Midbrain (tissue), 1 donor: Measurements from ENCODE around the gene CAMK1D.
"Not testable (repeated sequence)": the region's sequence is repeated elsewhere in the genome, so short reads cannot be mapped to it uniquely, and the experiment has no call there.

Experiments
- DNase-seq: peaks from one replicate; lab custom pipeline; 2025; lab: John Stamatoyannopoulos, UW

CAMK1D gene

GRCh38 chr10:12348870-12349628, at the start of gene CAMK1D:
CAMK1D (plus strand) TSS chr10:12349547.
- DNase-seq = peak; percentile 75

DNA sequence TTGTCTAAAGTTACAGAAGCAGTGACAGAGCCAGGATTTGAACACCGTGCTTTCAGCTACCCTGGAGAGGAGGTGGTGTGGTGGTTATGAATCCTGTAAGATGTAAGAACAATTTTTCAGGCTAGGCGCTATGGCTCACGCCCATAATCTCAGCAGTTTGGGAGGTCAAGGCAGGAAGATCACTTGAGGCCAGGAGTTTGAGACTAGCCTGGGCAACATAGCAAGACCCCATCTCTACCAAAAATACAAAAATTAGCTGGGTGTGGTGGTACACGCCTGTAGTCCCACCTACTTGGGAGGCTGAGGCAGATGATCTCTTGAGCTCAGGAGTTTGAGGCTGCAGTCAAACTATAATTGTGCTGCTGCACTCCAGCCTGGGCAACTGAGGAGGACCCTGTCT, 48.3 kb upstream of the CAMK1D start:
- not testable (repeated sequence) for DNase-seq

DNA sequence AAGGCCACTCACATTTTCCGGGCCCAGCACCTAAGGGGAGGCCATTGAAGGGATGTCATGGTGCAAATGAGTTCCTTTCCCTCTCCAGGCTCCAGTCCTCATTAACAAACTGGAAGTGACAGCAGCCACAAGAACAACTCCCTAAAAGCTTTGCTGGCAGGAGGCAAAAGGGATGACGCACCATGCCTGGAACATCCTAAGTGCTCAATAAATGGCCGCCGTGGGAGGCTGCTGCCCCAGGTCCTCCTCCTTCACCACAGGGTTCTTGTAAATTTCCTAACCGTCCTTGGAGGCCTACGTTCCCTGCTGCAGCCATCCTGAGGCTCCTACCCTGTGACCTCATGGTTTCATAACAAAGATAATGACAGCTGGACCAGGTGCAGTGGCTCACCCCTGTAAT, 41.3 kb upstream of the CAMK1D start:
- no peak for DNase-seq

DNA sequence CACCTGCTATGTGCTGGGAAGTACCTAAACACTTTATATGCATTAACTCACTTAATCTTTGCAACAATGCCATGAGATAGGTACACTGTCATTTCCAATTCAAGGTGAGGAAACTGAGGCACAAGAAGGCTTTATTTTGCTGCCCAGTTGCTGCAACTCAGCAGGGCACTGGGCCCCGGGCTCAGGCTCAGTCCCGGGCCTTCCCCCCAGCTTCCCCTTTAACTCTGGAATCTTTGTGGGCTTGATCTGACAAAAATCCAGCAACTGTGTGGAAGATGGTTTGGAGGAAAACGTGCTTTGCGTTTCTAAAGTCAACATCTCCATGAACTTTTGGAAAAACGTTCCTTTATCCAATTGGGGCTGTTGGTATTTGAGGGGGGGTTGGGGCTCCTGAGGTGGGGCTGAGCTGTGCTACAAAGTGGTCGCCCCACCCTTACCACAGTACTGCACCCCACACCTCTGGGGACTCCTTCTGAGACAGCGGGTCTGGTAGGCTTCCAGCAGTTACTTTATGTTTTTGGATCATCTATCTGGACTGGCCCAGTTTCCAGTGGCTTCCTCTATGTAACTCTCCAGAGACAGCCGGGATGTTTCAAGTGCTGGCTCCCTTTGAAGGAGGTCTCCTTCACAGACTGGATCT, 40.5 kb upstream of the CAMK1D start:
- DNase-seq = no peak

- not testable (repeated sequence) for DNase-seq
Observed at GRCh38 chr10:12309783-12310182, 39.6 kb upstream of the CAMK1D start.

- DNase-seq = no peak
Observed at GRCh38 chr10:12314836-12315235, 34.5 kb upstream of the CAMK1D start.

DNA sequence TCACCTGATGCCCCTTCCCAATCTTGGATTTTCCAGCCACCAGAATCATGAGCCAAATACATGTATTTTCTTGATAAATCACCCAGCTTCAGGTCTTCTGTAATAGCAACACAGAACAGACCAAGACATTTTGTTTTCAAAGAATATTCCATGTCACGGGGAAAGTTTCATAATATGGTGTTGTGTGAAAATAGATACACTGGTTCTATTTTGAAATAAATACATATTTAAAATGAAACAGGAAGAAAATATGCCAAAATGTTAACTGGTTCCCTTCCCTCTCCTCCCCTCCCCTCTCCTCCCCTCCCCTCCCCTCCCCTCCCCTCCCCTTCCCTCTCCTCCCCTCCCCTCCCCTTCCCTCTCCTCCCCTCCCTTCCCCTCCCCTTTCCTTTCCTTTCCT, 30.3 kb upstream of the CAMK1D start:
- no peak for DNase-seq

GRCh38 chr10:12320892-12321291, 28.5 kb upstream of the CAMK1D start:
- DNase-seq = no peak

GRCh38 chr10:12321641-12322040, 27.7 kb upstream of the CAMK1D start:
- DNase-seq = no peak

- no peak for DNase-seq
Observed at GRCh38 chr10:12322583-12323131, 26.7 kb upstream of the CAMK1D start.

GRCh38 chr10:12324530-12324929, 24.8 kb upstream of the CAMK1D start:
- DNase-seq = no peak

DNA sequence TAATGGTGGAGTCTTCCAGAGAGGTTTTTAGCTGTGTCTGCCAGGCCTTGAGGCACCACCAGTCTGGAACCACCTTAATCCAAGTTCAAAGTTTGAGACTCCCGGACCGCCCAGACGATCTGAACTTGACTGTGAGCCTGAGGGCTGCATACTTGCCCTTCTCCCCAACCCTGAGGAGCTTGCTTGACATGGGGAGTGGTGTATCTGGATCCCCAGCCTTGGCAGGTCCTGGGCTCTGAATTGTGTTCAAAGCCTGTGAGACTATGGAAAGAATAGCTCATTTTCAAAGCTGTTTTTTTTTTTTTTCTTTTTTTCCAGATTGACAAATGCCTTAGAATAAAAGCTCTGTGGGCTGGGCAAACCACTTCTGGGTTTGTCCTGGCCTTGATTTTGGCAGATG, 22.3 kb upstream of the CAMK1D start:
- DNase-seq = no peak

- DNase-seq = no peak
Observed at GRCh38 chr10:12327476-12327875, 21.9 kb upstream of the CAMK1D start.

DNA sequence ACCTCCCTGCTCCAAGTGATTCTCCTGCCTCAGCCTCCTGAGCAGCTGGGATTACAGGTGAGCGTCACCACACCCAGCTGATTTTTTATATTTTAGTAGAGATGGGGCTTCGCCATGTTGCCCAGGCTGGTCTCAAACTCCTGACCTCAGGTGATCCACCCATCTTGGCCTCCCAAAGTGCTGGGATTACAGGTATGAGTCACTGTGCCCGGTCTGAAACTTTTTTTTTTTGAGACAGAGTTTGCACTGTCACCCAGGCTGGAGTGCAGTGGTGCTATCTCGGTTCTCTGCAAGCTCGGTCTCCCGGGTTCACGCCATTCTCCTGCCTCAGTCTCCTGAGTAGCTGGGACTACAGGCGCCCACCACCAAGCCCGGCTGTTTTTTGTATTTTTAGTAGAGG, 21.0 kb upstream of the CAMK1D start:
- not testable (repeated sequence) for DNase-seq

DNA sequence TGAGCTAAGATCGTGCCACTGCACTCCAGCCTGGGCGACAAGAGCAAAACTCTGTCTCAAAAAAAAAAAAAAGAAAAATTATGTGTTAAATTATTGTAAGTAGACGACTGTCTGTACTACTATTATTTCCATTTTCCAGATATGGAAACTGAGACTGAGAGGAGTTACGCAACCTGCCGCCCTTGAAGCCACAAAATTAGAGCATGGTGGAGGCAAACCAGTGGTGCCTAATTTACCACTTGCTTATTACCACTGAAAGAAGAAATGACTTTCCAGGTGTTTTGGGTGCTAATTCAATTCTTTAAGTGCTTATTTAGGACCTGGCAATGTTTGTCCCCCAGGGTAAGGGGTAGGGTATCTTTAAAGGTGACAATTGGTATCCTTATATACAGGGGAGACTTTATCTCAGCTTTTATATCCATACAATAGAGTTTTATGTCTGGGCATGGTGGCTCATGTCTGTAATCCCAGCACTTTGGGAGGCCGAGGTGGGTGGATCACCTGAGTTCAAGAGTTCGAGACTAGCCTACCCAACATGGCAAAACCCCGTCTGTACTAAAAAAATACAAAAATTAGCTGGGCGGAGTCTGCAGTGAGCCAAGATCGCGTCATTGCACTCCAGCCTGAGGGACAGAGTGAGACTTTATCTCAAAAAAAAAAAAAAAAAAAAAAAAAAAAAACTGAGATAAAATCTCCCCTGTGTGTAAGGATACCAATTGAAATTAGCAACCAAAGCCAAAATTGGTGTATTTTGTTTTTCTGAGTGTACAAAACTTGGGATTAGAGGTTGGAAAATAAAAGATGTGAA, 16.6 kb upstream of the CAMK1D start:
- no peak for DNase-seq

DNA sequence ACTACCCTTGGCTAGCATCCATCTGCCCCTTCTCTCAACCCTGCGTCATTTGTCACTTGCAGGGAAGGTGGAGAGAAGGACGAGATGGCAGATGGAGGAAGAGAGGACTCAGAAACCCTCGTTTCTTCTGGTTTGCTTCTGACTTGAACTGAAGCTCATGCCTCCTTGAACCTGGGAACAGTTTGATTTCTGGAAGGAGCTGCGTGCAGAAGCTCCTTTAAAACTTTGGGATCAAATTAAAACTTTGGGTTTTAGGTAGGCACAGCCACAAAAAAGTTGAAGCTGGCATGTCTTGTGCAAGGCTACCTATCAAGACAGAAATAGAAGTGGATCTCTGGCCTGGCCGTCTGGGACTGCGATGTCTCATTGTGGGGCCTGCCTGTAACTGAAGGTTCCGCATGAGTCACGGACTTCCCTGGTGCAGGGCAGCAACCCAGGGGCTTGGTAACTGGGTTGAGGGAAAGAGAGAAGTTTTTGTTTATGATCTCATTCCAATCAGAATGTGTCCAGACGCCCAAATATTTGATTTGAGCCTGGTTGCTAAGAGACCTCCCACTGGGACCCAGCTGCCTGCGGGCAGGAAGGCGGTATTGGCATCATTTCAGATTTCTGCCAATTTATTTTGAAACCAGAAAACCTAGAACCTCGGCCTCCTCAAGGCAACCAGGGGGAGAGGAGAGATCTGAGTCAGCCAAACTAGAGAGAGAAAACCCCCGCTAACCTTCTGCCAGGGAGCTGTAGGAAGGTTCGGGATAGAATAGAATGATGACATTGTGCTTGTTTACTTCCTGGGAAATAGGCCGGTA, 15.8 kb upstream of the CAMK1D start:
- no peak for DNase-seq

DNA sequence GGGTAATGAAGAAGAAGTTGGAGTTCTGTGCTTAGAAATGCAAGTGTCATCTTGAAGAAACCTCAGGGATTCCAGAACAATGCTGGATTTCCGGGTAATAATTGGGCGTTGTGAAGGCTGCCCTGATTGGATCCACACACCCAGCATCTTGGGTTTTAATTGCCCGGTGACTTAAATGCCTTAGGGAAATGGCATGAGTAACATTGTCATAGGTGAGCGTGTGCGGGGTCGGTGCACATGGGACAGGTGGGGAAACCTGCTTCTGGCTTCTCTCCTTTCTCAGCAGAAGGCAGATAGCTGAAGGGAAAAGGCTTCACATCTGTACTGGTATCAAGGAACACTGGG, 15.2 kb upstream of the CAMK1D start:
- DNase-seq = no peak

DNA sequence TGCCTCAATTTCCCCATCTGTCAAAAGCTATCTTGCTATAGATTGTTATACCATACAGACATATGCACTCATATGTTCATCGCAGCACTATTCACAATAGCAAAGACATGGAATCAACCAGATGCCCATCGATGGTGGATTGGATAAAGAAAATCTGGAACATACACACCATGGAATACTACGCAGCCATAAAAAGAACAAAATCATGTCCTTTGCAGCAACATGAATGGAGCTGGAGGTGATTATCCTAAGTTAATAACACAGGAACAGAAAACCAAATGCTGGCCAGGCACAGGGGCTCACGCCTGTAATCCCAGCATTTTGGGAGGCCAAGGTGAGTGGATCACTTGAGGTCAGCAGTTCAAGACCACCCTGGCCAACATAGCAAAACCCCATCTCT, 14.2 kb upstream of the CAMK1D start:
- not testable (repeated sequence) for DNase-seq

DNA sequence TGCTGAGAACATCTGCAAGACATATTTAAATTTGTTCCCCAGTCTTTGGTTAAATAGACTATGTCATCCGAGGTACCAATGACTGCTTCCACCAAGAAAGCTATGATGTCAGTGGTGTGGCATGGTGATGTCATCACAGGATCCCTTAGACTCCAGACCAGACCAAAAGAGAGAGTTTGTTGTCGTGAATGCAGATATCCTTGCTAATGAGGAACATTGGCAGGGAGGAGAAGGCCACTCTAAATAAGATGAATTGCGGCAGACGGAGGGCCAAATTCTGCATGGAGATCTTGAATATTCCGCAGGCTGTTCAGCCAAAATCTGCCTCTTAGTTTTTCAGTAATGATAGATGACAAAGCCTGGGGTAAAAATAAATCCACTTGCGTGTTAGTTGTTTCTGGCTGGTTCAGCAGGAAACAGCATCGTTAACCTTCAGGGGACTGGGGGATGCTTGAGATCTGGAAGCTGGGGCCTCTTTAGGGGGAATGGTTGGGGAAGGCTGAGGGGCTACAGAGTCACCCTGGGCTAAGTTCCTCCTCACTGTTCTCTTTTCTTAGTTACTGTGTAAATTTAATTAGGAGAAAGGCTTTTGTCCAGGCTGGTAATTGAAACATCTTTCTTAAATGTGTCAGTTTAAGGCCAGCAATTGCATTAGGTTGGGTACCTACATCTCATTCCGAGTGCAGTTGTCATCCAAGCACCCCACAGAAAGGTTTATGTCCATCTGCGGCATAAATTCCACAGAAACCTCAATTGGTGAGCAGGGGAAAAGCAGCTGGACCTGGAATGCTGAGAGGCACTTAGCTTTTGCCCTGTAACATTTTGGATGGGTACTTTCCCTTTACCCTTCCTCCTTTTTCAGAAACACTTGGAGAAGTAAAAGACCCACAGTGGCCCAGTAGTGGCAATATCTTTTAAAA, 11.6 kb upstream of the CAMK1D start:
- no peak for DNase-seq

DNA sequence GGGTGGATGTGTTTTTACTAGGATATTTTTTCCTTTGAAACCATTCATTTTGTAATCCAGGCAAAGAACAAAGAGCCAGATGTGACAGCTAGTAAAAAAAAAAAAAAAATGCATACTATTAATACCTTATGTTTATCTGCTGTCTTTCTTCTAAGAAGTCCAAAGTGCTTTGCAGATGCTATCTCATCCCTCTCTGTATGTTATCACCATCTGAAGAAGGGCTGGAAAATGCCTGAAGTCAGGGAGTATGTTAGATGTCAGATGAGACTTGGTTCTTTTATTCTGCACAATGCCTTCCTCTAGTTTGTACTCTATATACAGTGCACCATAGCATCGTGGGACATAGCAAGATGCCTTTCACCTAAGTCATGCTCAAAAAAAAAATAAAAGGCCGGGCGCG, 10.4 kb upstream of the CAMK1D start:
- DNase-seq = no peak

GRCh38 chr10:12340371-12340770, 9.0 kb upstream of the CAMK1D start:
- DNase-seq = no peak
